Measurements from ENCODE around the gene POLRMT.

The POLRMT gene

GRCh38 chr19:588741-589692 lies 44.3 kb downstream of the POLRMT start:
- H3K4me1 ChIP-seq (ENCODE audit: control insufficient read depth, insufficient read depth, low read length) = peaks cover 7% of the 10 kb centered on the region; the same call in 1 of the 2 replicates
- TF ChIP-seq ZNF792 (tag by site-specific recombination; IDR thresholded peaks at IDR 0.05) = no peak
- no peak for TF ChIP-seq ZNF777 (tag by site-specific recombination; IDR thresholded peaks at IDR 0.05; ENCODE audit: borderline replicate concordance)
- no peak for TF ChIP-seq ZNF449 (tag by site-specific recombination; IDR thresholded peaks at IDR 0.05)
- TF ChIP-seq ZNF155 (tag by site-specific recombination; IDR thresholded peaks at IDR 0.05) = no peak
- TF ChIP-seq ZNF707 (tag by site-specific recombination; IDR thresholded peaks at IDR 0.05) = no peak
- TF ChIP-seq ZNF169 (tag by site-specific recombination; IDR thresholded peaks at IDR 0.05) = no peak
- TF ChIP-seq, protein P1, sequence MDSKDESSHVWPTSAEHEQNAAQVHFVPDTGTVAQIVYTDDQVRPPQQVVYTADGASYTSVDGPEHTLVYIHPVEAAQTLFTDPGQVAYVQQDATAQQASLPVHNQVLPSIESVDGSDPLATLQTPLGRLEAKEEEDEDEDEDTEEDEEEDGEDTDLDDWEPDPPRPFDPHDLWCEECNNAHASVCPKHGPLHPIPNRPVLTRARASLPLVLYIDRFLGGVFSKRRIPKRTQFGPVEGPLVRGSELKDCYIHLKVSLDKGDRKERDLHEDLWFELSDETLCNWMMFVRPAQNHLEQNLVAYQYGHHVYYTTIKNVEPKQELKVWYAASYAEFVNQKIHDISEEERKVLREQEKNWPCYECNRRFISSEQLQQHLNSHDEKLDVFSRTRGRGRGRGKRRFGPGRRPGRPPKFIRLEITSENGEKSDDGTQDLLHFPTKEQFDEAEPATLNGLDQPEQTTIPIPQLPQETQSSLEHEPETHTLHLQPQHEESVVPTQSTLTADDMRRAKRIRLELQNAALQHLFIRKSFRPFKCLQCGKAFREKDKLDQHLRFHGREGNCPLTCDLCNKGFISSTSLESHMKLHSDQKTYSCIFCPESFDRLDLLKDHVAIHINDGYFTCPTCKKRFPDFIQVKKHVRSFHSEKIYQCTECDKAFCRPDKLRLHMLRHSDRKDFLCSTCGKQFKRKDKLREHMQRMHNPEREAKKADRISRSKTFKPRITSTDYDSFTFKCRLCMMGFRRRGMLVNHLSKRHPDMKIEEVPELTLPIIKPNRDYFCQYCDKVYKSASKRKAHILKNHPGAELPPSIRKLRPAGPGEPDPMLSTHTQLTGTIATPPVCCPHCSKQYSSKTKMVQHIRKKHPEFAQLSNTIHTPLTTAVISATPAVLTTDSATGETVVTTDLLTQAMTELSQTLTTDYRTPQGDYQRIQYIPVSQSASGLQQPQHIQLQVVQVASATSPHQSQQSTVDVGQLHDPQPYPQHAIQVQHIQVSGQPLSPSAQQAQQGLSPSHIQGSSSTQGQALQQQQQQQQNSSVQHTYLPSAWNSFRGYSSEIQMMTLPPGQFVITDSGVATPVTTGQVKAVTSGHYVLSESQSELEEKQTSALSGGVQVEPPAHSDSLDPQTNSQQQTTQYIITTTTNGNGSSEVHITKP (tag by site-specific recombination; IDR thresholded peaks at IDR 0.05) = peak; percentile 71; the same call in 1 of the 2 replicates
- no peak for TF ChIP-seq ZBTB1 (tag by site-specific recombination; IDR thresholded peaks at IDR 0.05)
- TF ChIP-seq, protein P2, sequence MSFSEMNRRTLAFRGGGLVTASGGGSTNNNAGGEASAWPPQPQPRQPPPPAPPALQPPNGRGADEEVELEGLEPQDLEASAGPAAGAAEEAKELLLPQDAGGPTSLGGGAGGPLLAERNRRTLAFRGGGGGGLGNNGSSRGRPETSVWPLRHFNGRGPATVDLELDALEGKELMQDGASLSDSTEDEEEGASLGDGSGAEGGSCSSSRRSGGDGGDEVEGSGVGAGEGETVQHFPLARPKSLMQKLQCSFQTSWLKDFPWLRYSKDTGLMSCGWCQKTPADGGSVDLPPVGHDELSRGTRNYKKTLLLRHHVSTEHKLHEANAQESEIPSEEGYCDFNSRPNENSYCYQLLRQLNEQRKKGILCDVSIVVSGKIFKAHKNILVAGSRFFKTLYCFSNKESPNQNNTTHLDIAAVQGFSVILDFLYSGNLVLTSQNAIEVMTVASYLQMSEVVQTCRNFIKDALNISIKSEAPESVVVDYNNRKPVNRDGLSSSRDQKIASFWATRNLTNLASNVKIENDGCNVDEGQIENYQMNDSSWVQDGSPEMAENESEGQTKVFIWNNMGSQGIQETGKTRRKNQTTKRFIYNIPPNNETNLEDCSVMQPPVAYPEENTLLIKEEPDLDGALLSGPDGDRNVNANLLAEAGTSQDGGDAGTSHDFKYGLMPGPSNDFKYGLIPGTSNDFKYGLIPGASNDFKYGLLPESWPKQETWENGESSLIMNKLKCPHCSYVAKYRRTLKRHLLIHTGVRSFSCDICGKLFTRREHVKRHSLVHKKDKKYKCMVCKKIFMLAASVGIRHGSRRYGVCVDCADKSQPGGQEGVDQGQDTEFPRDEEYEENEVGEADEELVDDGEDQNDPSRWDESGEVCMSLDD (tag by site-specific recombination; IDR thresholded peaks at IDR 0.05) = peak; percentile 3; the same call in 1 of the 2 replicates
- TF ChIP-seq, protein P3, sequence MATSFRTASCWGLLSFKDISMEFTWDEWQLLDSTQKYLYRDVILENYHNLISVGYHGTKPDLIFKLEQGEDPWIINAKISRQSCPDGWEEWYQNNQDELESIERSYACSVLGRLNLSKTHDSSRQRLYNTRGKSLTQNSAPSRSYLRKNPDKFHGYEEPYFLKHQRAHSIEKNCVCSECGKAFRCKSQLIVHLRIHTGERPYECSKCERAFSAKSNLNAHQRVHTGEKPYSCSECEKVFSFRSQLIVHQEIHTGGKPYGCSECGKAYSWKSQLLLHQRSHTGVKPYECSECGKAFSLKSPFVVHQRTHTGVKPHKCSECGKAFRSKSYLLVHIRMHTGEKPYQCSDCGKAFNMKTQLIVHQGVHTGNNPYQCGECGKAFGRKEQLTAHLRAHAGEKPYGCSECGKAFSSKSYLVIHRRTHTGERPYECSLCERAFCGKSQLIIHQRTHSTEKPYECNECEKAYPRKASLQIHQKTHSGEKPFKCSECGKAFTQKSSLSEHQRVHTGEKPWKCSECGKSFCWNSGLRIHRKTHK (tag by site-specific recombination; IDR thresholded peaks at IDR 0.05) = no peak
- TF ChIP-seq GLIS1 (tag by site-specific recombination; IDR thresholded peaks at IDR 0.05) = 0 out of 2 replicates have a peak, but pooled peaks have one; percentile 0
- no peak for TF ChIP-seq TRIM28 (IDR thresholded peaks at IDR 0.05; ENCODE audit: borderline replicate concordance, low read length)
- peak; percentile 32 for TF ChIP-seq ZBTB26 (tag by site-specific recombination; optimal IDR thresholded peaks at IDR 0.05)
- TF ChIP-seq GFI1B (tag by site-specific recombination; IDR thresholded peaks at IDR 0.05) = no peak
- TF ChIP-seq WT1 (tag by site-specific recombination; IDR thresholded peaks at IDR 0.05) = no peak
- no peak for TF ChIP-seq ZNF366 (tag by site-specific recombination; conservative IDR thresholded peaks at IDR 0.05)
- no peak for TF ChIP-seq KLF7 (tag by site-specific recombination; IDR thresholded peaks at IDR 0.05; ENCODE audit: borderline replicate concordance)
- no peak for TF ChIP-seq ZNF555 (tag by site-specific recombination; conservative IDR thresholded peaks at IDR 0.05)
- TF ChIP-seq ZBTB7A (tag by site-specific recombination; IDR thresholded peaks at IDR 0.05; ENCODE audit: low read depth) = no peak
- TF ChIP-seq ZNF23 (tag by site-specific recombination; IDR thresholded peaks at IDR 0.05; ENCODE audit: borderline replicate concordance) = no peak
- no peak for TF ChIP-seq ZNF404 (tag by site-specific recombination; IDR thresholded peaks at IDR 0.05)
- TF ChIP-seq, protein P4, sequence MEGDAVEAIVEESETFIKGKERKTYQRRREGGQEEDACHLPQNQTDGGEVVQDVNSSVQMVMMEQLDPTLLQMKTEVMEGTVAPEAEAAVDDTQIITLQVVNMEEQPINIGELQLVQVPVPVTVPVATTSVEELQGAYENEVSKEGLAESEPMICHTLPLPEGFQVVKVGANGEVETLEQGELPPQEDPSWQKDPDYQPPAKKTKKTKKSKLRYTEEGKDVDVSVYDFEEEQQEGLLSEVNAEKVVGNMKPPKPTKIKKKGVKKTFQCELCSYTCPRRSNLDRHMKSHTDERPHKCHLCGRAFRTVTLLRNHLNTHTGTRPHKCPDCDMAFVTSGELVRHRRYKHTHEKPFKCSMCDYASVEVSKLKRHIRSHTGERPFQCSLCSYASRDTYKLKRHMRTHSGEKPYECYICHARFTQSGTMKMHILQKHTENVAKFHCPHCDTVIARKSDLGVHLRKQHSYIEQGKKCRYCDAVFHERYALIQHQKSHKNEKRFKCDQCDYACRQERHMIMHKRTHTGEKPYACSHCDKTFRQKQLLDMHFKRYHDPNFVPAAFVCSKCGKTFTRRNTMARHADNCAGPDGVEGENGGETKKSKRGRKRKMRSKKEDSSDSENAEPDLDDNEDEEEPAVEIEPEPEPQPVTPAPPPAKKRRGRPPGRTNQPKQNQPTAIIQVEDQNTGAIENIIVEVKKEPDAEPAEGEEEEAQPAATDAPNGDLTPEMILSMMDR (tag by site-specific recombination; IDR thresholded peaks at IDR 0.05) = peak; percentile 69
- peak; percentile 67 for TF ChIP-seq KLF10 (tag by site-specific recombination; IDR thresholded peaks at IDR 0.05)
- TF ChIP-seq ZNF501 (tag by site-specific recombination; IDR thresholded peaks at IDR 0.05) = no peak

More at GRCh38 chr19:588741-589692, 44.3 kb downstream of the POLRMT start:
- H3K4me3 ChIP-seq (ENCODE audit: low read depth, low read length) = peak overlapping the region; percentile 8
- no peaks in the 10 kb centered on the region for H3K36me3 ChIP-seq (ENCODE audit: control insufficient read depth in 2 of 2, insufficient read depth in 1 of 2, low read length in 2 of 2)
- no peaks in the 10 kb centered on the region for H3K9me3 ChIP-seq (ENCODE audit: control insufficient read depth, insufficient read depth, low read depth, low read length)
- H3K27ac ChIP-seq (ENCODE audit: extremely low read depth, low read depth, low read length) = peak overlapping the region; percentile 35; the same call in 1 of the 2 replicates
- CTCF ChIA-PET = interaction anchor here (0.6 to 1.1 kb wide), 8 partner anchors 10 to 219 kb away, joined by 3 to 10 read pairs (median 3); partner anchors contain the start of gene POLRMT
- POLR2A ChIA-PET = interaction anchor here (0.6 to 1.0 kb wide), 3 partner anchors 10 to 33 kb away, joined by 3 to 7 read pairs (median 6); no protein-coding TSS in a partner anchor
